Right lobe of liver (tissue), 4 donors: Measurements from ENCODE around the gene CMTM7.

Experiments used
- CTCF ChIP-seq, 4 donors: fragments of 200-600 bp in 3 of 4; fragments of 450-650 bp in 1 of 4; IDR thresholded peaks; one replicate each; pipeline versions ENCODE4 v1.5.1 to v1.8.0; 2016 to 2022; ENCODE audit warnings: antibody characterized with exemption in 4 of 4, mild to moderate bottlenecking in 2 of 4
- POLR2A ChIP-seq: fragments of 450-650 bp; IDR thresholded peaks from one replicate; pipeline ENCODE4 v1.6.1; 2017; ENCODE audit warnings: antibody characterized with exemption, mild to moderate bottlenecking
- donor health status: DM: no; HTN: no; CAD: no.
- donor health status: DM: no; HTN: no; CAD: no.
- donor health status: DM: no; HTN: yes; CAD: no.

DNA sequence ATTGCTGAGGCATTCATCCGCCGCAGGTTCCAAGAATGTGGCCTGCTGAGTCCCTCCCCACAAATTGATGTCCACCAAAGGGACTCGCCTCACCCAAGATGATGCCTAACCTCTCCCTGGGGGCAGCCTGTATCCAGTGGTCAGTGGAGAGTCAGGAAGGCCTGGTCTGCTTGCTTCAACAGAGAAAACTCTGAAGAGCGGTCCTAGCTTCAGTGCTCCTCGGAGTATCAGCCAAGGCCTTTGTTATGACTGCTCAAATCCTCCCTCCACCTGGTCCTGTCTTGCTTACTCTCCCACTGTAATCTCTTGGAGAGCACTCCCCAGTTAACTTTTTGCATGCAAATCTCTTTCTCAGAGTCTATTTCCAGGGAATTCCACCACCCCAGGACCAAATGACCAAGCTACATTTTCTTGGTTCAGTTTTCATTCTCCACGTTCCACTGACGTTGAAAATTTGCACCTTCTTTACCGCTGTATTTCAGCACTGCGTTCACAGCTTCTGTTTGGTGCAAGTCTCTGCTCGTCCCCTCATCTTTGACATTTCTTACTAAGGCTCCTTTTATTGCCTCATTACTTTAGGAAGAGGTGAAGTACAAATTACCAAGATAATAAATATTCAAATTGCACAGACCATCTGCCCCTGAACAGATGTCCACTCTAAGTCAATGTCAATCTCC lies 22.3 kb downstream of the CMTM7 start:
- TF ChIP-seq CTCF (IDR thresholded peaks at IDR 0.05) = no peak
- no peak for TF ChIP-seq POLR2A
